Aorta (tissue), 5 donors: ENCODE results near the gene GOT1. TPM values are rescaled to one million over a fixed set of nuclear protein-coding genes. Genes with fewer than 3 reads are reported as not detected.

ENCODE experiments used
- ATAC-seq: fragments of 200-7000 bp; cut with Tn5 transposase; one replicate; pipeline ENCODE4 v1.9.1; 2022; ENCODE audit warnings: moderate library complexity; ENCODE audit not compliant: low FRiP score
- DNase-seq, 2 donors: peaks; one replicate each; pipeline ENCODE4 v3.0.0-alpha.2; 2020
- H3K27ac ChIP-seq, 2 donors: one replicate each; pipeline ENCODE4 v1.5.1; 2013; ENCODE audit warnings: low read length in 2 of 2, mild to moderate bottlenecking in 2 of 2, moderate library complexity in 2 of 2, control low read depth in 1 of 2, inconsistent platforms in 1 of 2, low read depth in 1 of 2
- H3K27me3 ChIP-seq, 2 donors: one replicate each; pipeline ENCODE4 v1.6.1; 2013; ENCODE audit warnings: control low read depth in 1 of 2, low read length in 1 of 2, mild to moderate bottlenecking in 1 of 2, moderate library complexity in 1 of 2; ENCODE audit not compliant: insufficient read depth in 2 of 2, control insufficient read depth in 1 of 2
- H3K36me3 ChIP-seq, 2 donors: one replicate each; pipeline ENCODE4 v1.6.1; 2013; ENCODE audit warnings: control low read depth in 1 of 2, low read length in 1 of 2, mild to moderate bottlenecking in 1 of 2; ENCODE audit not compliant: insufficient read depth in 2 of 2, control insufficient read depth in 1 of 2
- H3K4me1 ChIP-seq, 2 donors: one replicate each; pipeline ENCODE4 v1.6.1; 2013; ENCODE audit warnings: low read length in 2 of 2, control low read depth in 1 of 2, mild to moderate bottlenecking in 1 of 2, moderate library complexity in 1 of 2; ENCODE audit not compliant: insufficient read depth in 2 of 2, control insufficient read depth in 1 of 2
- H3K4me3 ChIP-seq, 2 donors: one replicate each; pipeline ENCODE4 v1.5.1; 2013; ENCODE audit warnings: low read length in 2 of 2, control low read depth in 1 of 2, mild to moderate bottlenecking in 1 of 2
- H3K9me3 ChIP-seq: one replicate; pipeline ENCODE4 v1.6.1; 2013; ENCODE audit warnings: mild to moderate bottlenecking, low read length; ENCODE audit not compliant: control insufficient read depth
- WGBS, 2 donors: extraction: QIAGEN DNeasy Blood & Tissue Kit; methylation state at CpG; one replicate each; pipeline ENCODE4 v1.1.7; 2013; 5-methylcytosine and 5-hydroxymethylcytosine counted together
- intact Hi-C, 2 donors: fragments of 100-400 bp; cut with DNase I; formaldehyde crosslinking; loops; one replicate each; pipeline versions ENCODE4 v1.14.2 to v1.15.0; 2022
- polyA plus RNA-seq, 2 donors: library from polyadenylated mRNA; stranded (reverse); fragments of 200-250 nt; gene quantifications; one replicate each; pipeline ENCODE4 v1.2.3, GENCODE V29; 2013
- total RNA-seq, 2 donors: library from RNA; stranded (reverse); fragmentation: NEBNext Ultra II Directional; extraction: Animal tissue kit (Norgen Biotek cat#: 25700); gene quantifications; one replicate each; pipeline ENCODE4 v1.2.1, GENCODE V29; 2021
- donor health status: healthy with polysubstance abuse.
- donor health status: Bipolar disorder and iron deficiency.
- donor health status: DM: no; HTN: no; CAD: no.
- donor health status: DM: no; HTN: no; CAD: no.
- donor health status: DM: yes; HTN: yes; CAD: no.

The GOT1 gene
- total and polyA plus RNA-seq, 4 donors = 9.2 to 17.4 (median 11.6) TPM

DNA sequence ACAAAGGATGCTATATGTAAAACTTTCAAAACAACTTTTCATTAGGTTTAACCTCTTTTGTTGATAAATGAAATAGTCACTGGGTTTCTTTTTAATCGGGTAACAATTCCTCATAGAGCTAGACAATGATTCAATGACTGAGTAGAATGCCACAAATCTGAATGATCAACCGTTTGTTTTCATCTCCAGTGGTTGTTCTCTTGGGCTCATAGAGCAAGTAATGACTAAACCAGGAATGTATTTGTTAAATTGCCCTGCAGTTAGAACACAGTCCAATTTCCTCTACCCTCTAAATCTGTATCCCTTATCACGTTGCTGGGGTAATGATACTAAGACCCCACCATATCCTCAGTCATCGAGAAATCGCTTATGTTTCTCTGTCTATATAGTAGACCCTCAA lies 61.3 kb downstream of the GOT1 start:
- DNase-seq (no peak), ATAC-seq (no peak)
- no peaks in the 10 kb centered on the region for H3K4me1 ChIP-seq
- 76 to 80% methylated on average over 5 of the region's 5 CpGs for WGBS, 2 donors
- no peaks in the 10 kb centered on the region for H3K9me3 ChIP-seq
- no peaks in the 10 kb centered on the region for H3K36me3 ChIP-seq
- H3K27ac ChIP-seq = no peak overlapping the region
- no peak overlapping the region for H3K4me3 ChIP-seq
- no peaks in the 10 kb centered on the region for H3K27me3 ChIP-seq
- intact Hi-C loops = no loop called here

DNA sequence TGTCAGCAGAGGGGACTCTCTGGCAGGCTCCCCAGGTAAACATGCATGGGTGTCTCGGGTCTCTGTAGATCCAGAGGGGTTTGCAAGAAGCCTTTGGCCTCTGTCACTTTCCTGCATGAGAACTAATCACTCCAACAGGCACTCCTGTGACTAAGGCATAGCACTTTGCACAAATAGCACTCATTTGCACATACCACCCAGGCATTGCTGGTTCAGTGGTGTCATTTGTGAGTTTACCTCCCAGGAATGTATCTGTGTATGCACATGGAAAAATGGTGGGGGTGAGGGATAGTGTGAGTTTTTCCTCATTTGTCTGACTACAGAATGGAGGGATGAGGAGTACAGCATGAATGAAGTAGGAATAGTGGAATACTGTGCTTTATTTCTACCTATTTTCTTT lies 61.8 kb downstream of the GOT1 start:
- ATAC-seq (no peak), DNase-seq (no peak)
- intact Hi-C loops = no loop called here
- 40 to 57% methylated on average over 1 of the region's 1 CpG for WGBS, 2 donors
- no peak overlapping the region for H3K4me3 ChIP-seq
- no peaks in the 10 kb centered on the region for H3K36me3 ChIP-seq
- H3K9me3 ChIP-seq = no peaks in the 10 kb centered on the region
- no peaks in the 10 kb centered on the region for H3K4me1 ChIP-seq
- H3K27ac ChIP-seq = no peak overlapping the region
- no peaks in the 10 kb centered on the region for H3K27me3 ChIP-seq

- no peaks in the 10 kb centered on the region for H3K9me3 ChIP-seq
- no peak for DNase-seq
- no peaks in the 10 kb centered on the region for H3K4me1 ChIP-seq
- intact Hi-C loops = no loop called here
- ATAC-seq = no peak
- H3K4me3 ChIP-seq = no peak overlapping the region
- H3K27me3 ChIP-seq = no peaks in the 10 kb centered on the region
- WGBS, 2 donors = 75 to 85% methylated on average over 2 of the region's 2 CpGs
- no peaks in the 10 kb centered on the region for H3K36me3 ChIP-seq
- no peak overlapping the region for H3K27ac ChIP-seq
Measured at GRCh38 chr10:99366666-99367065, 63.8 kb downstream of the GOT1 start.

GRCh38 chr10:99365736-99366135 lies 64.7 kb downstream of the GOT1 start:
- no peaks in the 10 kb centered on the region for H3K9me3 ChIP-seq
- H3K27ac ChIP-seq = no peak overlapping the region
- 73 to 81% methylated on average over 1 of the region's 1 CpG for WGBS, 2 donors
- no peaks in the 10 kb centered on the region for H3K27me3 ChIP-seq
- no peaks in the 10 kb centered on the region for H3K36me3 ChIP-seq
- no peak overlapping the region for H3K4me3 ChIP-seq
- intact Hi-C loops = no loop called here
- ATAC-seq (no peak), DNase-seq (no peak)
- H3K4me1 ChIP-seq = no peaks in the 10 kb centered on the region

DNA sequence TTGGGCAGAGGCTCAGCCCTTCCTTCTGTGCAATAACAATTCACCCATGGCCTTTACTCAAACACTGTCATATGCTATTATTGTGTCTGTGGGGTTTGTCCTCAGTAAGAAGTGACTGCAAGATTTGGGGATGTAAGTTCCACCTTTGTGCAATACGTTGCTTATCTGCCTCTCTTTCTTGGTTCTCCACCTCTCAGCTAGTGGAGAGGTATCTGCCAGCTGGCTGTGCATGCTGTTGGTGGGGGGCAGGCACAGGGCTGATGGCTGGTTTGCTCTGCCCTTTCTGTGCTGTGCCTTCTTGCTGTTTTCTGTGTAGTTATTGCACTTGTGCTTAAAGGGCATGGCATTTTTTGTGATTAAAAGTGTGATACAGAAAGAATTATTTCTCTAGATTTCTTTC lies 65.1 kb downstream of the GOT1 start:
- intact Hi-C loops = no loop called here
- DNase-seq = no peak
- 0 to 12% methylated on average over 1 of the region's 1 CpG for WGBS, 2 donors
- ATAC-seq = no peak
- Histone ChIP-seq H3K27ac (no peak overlapping the region), H3K9me3 (no peaks in the 10 kb centered on the region), H3K36me3 (no peaks in the 10 kb centered on the region), H3K4me1 (no peaks in the 10 kb centered on the region), H3K4me3 (no peak overlapping the region), H3K27me3 (no peaks in the 10 kb centered on the region)

GRCh38 chr10:99364125-99364524 lies 66.3 kb downstream of the GOT1 start:
- no peak overlapping the region for H3K4me3 ChIP-seq
- H3K4me1 ChIP-seq = no peaks in the 10 kb centered on the region
- H3K36me3 ChIP-seq = no peaks in the 10 kb centered on the region
- no peak for ATAC-seq
- no peak for DNase-seq
- H3K27ac ChIP-seq = no peak overlapping the region
- WGBS, 2 donors = 50 to 56% methylated on average over 4 of the region's 4 CpGs
- intact Hi-C loops = no loop called here
- H3K27me3 ChIP-seq = no peaks in the 10 kb centered on the region
- H3K9me3 ChIP-seq = no peaks in the 10 kb centered on the region

- H3K27ac ChIP-seq = no peak overlapping the region
- ATAC-seq (no peak), DNase-seq (no peak)
- no peaks in the 10 kb centered on the region for H3K9me3 ChIP-seq
- intact Hi-C loops = no loop called here
- 69 to 78% methylated on average over 5 of the region's 5 CpGs for WGBS, 2 donors
- no peaks in the 10 kb centered on the region for H3K27me3 ChIP-seq
- H3K4me3 ChIP-seq = no peak overlapping the region
- no peaks in the 10 kb centered on the region for H3K36me3 ChIP-seq
- H3K4me1 ChIP-seq = no peaks in the 10 kb centered on the region
Measured at GRCh38 chr10:99360934-99361333, 69.5 kb downstream of the GOT1 start.

GRCh38 chr10:99358101-99358500 lies 72.3 kb downstream of the GOT1 start:
- Histone ChIP-seq H3K27me3 (no peaks in the 10 kb centered on the region), H3K9me3 (no peaks in the 10 kb centered on the region), H3K27ac (no peak overlapping the region), H3K4me3 (no peak overlapping the region), H3K36me3 (no peaks in the 10 kb centered on the region), H3K4me1 (no peaks in the 10 kb centered on the region)
- intact Hi-C loops = no loop called here
- DNase-seq = no peak
- 82 to 84% methylated on average over 1 of the region's 1 CpG for WGBS, 2 donors
- no peak for ATAC-seq

GRCh38 chr10:99357691-99358090 lies 72.7 kb downstream of the GOT1 start:
- Histone ChIP-seq H3K27me3 (no peaks in the 10 kb centered on the region), H3K27ac (no peak overlapping the region), H3K4me3 (no peak overlapping the region), H3K4me1 (no peaks in the 10 kb centered on the region), H3K36me3 (no peaks in the 10 kb centered on the region), H3K9me3 (no peaks in the 10 kb centered on the region)
- intact Hi-C loops = no loop called here
- no peak for DNase-seq
- no peak for ATAC-seq
- 41 to 59% methylated on average over 3 of the region's 3 CpGs for WGBS, 2 donors
